Progenitor cell of endocrine pancreas (in vitro differentiated cells): ENCODE measurements around the gene RXRA. TPM values are rescaled to one million over a fixed set of nuclear protein-coding genes. Genes with fewer than 3 reads are reported as not detected.

Experiments
- DNase-seq: peaks from one replicate; pipeline ENCODE4 v3.0.0; 2021; ENCODE audit warnings: low spot score; ENCODE audit not compliant: unreplicated experiment
- H3K27ac Mint-ChIP-seq: 2 replicates; pipeline ENCODE4 v1.8.0; 2021; ENCODE audit warnings: mild to moderate bottlenecking, moderate library complexity, mixed read lengths
- H3K27me3 Mint-ChIP-seq: 2 replicates; pipeline ENCODE4 v1.8.0; 2021; ENCODE audit warnings: mixed read lengths
- H3K36me3 Mint-ChIP-seq: 2 replicates; pipeline ENCODE4 v1.8.0; 2022; ENCODE audit warnings: mixed read lengths; ENCODE audit not compliant: insufficient read depth
- H3K4me1 Mint-ChIP-seq: 2 replicates; pipeline ENCODE4 v1.8.0; 2021; ENCODE audit warnings: low read depth, mixed read lengths
- H3K4me3 Mint-ChIP-seq: 2 replicates; pipeline ENCODE4 v1.8.0; 2021; ENCODE audit warnings: low read depth, mild to moderate bottlenecking, moderate library complexity, mixed read lengths
- H3K9me3 Mint-ChIP-seq: 2 replicates; pipeline ENCODE4 v1.8.0; 2021; ENCODE audit warnings: low read depth, mixed read lengths
- total RNA-seq: library from RNA; stranded (reverse); gene quantifications from 2 replicates; pipeline ENCODE4 v1.2.1, GENCODE V29; 2021
- TF ChIP-seq, protein P1 (sequence below): fragments of 200-600 bp; sonication (generic); IDR thresholded peaks from one replicate; pipeline ENCODE4 v1.5.0; 2021; ENCODE audit warnings: antibody characterized with exemption, mild to moderate bottlenecking; ENCODE audit not compliant: unreplicated experiment

RXRA gene
- total RNA-seq, 1 donor from 2014 or later = 64.8 TPM

DNA sequence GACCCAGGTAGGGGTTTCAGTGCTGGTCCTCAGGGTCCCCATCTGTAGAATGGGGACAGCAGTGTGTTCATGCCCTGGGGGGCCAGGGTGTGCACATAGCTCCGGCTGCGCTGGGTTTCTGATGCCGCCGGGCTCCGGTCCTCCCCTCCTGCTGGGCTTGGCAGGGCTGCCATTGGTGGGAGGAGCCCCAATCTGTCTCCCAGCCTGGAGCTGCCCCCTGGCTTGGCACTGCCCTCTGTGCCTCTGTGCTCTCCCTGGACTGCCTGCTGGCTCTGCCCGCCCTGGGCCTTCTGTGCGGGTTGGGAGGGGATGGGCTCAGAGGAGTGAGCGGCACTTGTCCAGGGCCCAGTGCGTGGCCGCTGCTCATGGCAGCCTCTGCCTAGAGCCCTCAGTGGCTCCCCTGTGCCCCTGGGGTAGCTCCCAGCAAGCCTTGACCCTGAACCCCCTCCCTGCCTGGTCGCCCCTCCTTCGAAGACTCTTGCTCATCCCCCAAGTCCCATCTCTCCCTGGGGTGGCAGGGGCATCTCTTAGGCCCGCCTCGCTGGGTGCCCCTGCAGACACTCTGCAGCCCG is 35.7 kb downstream of the RXRA start:
- no peak for DNase-seq
- Mint-ChIP-seq H3K4me1 (peaks cover 19% of the 10 kb centered on the region), H3K27ac (no peak overlapping the region), H3K27me3 (no peaks in the 10 kb centered on the region), H3K9me3 (no peaks in the 10 kb centered on the region), H3K4me3 (no peak overlapping the region), H3K36me3 (no peaks in the 10 kb centered on the region)
- TF ChIP-seq, protein P1, sequence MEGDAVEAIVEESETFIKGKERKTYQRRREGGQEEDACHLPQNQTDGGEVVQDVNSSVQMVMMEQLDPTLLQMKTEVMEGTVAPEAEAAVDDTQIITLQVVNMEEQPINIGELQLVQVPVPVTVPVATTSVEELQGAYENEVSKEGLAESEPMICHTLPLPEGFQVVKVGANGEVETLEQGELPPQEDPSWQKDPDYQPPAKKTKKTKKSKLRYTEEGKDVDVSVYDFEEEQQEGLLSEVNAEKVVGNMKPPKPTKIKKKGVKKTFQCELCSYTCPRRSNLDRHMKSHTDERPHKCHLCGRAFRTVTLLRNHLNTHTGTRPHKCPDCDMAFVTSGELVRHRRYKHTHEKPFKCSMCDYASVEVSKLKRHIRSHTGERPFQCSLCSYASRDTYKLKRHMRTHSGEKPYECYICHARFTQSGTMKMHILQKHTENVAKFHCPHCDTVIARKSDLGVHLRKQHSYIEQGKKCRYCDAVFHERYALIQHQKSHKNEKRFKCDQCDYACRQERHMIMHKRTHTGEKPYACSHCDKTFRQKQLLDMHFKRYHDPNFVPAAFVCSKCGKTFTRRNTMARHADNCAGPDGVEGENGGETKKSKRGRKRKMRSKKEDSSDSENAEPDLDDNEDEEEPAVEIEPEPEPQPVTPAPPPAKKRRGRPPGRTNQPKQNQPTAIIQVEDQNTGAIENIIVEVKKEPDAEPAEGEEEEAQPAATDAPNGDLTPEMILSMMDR = no peak

DNA sequence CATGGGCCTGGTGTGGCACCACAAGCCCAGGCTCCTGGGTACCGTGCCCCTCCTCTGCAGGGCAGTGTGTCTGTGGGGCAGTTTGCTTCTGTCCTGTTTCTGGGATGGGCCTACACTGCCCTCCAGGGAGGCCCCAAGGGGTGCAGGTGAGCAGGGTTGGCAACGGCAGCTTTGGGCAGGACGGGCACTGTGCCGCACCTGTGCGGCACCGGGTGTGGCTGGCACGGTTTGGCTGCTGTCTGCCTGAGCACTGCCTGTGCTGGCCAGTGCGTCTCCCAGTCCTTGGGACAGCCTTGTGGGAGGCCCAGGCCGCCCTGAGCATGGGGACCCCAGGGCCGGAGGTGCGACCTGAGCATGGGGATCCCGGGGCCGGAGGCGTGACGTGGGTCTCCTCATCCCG is 37.2 kb downstream of the RXRA start:
- DNase-seq = no peak
- Mint-ChIP-seq H3K9me3 (no peaks in the 10 kb centered on the region), H3K4me3 (no peak overlapping the region)

DNA sequence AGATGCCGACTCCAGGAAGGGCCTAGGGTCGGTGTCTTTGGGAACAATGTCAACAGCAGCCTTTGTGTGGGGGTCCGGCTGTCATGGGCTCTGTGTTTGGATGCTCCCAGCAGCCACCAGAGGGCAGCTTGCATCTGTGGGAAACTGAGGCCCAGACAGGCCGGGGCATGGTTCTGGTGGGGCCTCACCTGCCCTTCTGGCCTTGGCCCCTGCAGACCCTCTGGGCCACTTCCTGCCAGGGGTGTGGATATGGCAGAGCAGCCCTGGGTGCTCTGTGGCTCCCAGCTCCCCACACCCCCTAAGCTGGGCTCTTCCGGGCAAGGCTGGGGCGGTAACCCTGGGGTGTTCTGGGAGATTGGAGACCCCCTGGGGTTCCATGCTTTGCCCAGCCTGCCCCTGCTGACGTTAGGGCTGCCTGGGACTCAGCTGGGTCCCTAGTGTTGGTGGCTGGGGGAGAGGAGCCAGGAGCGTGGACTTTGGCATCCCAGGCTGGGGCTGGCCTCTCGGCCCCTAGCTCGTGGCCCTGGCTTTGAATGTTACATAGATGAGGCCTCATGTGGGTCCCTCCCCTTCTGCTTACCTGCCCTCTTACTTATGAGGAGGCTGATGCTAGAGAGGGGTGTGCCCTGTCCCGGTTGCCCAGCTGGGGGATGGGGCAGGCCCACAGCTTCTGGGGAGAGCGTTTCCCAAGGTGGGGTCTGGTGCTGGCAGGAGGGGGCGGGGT is 38.3 kb downstream of the RXRA start:
- H3K27me3 Mint-ChIP-seq = no peaks in the 10 kb centered on the region
- no peak overlapping the region for H3K27ac Mint-ChIP-seq
- DNase-seq = no peak
- peaks cover 13% of the 10 kb centered on the region for H3K4me1 Mint-ChIP-seq
- TF ChIP-seq, protein P1 = no peak
- H3K4me3 Mint-ChIP-seq = no peak overlapping the region
- no peaks in the 10 kb centered on the region for H3K36me3 Mint-ChIP-seq
- H3K9me3 Mint-ChIP-seq = no peaks in the 10 kb centered on the region

More for the DNA sequence above, 37.2 kb downstream of the RXRA start:
- Mint-ChIP-seq H3K4me1 (peaks cover 15% of the 10 kb centered on the region), H3K27me3 (no peaks in the 10 kb centered on the region), H3K27ac (no peak overlapping the region), H3K36me3 (no peaks in the 10 kb centered on the region)
- TF ChIP-seq, protein P1 = no peak

DNA sequence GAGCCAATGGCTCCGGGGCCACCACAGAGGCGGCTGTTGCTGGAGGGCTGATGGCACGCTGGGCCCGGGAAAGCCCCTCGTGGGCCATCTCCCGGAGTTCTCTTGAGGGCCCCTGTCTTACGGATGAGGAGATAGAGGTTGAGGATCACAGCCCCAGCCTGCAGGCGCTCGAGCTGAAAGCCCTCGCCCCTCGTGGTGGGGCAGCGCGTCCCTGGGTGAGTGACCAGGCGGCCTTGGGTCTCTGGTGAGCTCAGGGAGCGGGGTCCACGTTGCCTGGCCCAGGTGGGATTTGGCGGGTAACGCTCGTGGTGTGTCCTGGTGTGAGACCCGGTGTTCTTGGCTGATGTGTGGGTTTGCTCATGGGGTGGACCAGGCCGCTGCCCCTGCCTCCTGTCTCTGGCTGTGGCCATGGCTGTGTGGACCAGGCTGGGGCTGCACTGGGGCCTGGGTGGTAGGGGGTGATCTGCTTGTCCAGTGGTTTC is 38.9 kb downstream of the RXRA start:
- Mint-ChIP-seq H3K36me3 (no peaks in the 10 kb centered on the region), H3K9me3 (no peaks in the 10 kb centered on the region), H3K27ac (no peak overlapping the region), H3K4me3 (no peak overlapping the region), H3K4me1 (peaks cover 14% of the 10 kb centered on the region), H3K27me3 (no peaks in the 10 kb centered on the region)
- no peak for DNase-seq
- TF ChIP-seq, protein P1 = no peak

DNA sequence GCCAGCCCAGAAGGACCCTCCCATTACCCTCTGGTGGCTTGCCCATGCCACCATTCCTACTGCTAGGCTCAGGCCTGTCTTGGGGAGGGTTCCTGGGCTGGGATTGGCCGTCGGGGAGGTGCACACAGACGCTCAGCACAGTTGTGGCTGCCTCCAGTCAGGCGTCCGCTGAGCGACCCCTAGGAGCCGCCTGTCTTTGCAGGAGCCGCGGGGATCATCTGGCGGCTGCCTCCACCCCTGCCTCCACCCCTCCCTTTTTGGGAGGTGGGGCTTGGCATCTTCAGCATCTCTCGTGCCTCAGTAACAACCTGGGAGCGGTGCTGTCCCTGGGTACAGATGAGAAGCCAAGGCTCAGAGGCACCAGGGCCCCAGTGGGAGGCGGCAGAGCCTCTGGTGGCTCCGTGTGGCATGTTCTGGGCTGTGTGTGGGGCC is 39.6 kb downstream of the RXRA start:
- Mint-ChIP-seq H3K27me3 (no peaks in the 10 kb centered on the region), H3K4me3 (no peak overlapping the region), H3K9me3 (no peaks in the 10 kb centered on the region), H3K27ac (no peak overlapping the region), H3K4me1 (peaks cover 16% of the 10 kb centered on the region), H3K36me3 (no peaks in the 10 kb centered on the region)
- TF ChIP-seq, protein P1 = no peak
- DNase-seq = no peak
